ENCODE data around the gene ATOX1. TPM values are rescaled to one million over a fixed set of nuclear protein-coding genes. Genes with fewer than 3 reads are reported as not detected.

The ATOX1 gene
- total and polyA plus RNA-seq, 2 of the 8 experiments (the other 6 are each of a cell fraction or from before 2014, with no cell fraction given): 79.9 to 232 TPM

GRCh38 chr5:151708126-151708525, 50.3 kb downstream of the ATOX1 start:
- no peak overlapping the region for H3K56ac ChIP-seq (replicated peaks; ENCODE audit: insufficient read length, low read depth, low read length)
- TF ChIP-seq SIX5 (IDR thresholded peaks at IDR 0.05; ENCODE audit: low read depth, low read length) (no peak), TCF12 (IDR thresholded peaks at IDR 0.05; ENCODE audit: low read depth, low read length) (no peak), KDM4A (IDR thresholded peaks at IDR 0.05; ENCODE audit: low read depth, low read length, severe bottlenecking) (no peak), EP300 (IDR thresholded peaks at IDR 0.05; ENCODE audit: borderline replicate concordance in 1 of 2, low read depth in 2 of 2, low read length in 2 of 2) (no peak)
- H2BK120ac ChIP-seq (replicated peaks; ENCODE audit: low read depth, low read length): no peak overlapping the region
- CTCF ChIA-PET (ENCODE audit: partially characterized antibody): interaction anchor here (0.9 to 6.3 kb wide), 9 partner anchors 12 to 56 kb away, joined by 3 to 53 read pairs (median 7); no protein-coding TSS in a partner anchor
- 0 out of 2 replicates have a peak overlapping the region, but pooled peaks have one; percentile 29 for H2AFZ ChIP-seq (ENCODE audit: low read length)
- no peaks in the 10 kb centered on the region for H3K79me2 ChIP-seq (ENCODE audit: control insufficient read depth in 1 of 2, insufficient read depth in 2 of 2, low read length in 2 of 2)
- H3K9ac ChIP-seq (replicated peaks in 1 of 4; ENCODE audit: extremely low read depth in 1 of 4, low read depth in 3 of 4, low read length in 3 of 4): no peak overlapping the region
- no peak overlapping the region for H3K14ac ChIP-seq (ENCODE audit: insufficient read length)
- H4K91ac ChIP-seq (replicated peaks; ENCODE audit: insufficient read length, low read length): no peak overlapping the region
- no peak overlapping the region for H3K27ac ChIP-seq (ENCODE audit: low read depth, low read length)
- H3K79me1 ChIP-seq (ENCODE audit: low read depth, low read length): no peaks in the 10 kb centered on the region
- H3K36me3 ChIP-seq (ENCODE audit: control insufficient read depth in 2 of 4, insufficient read depth in 4 of 4, low read length in 3 of 4): no peaks in the 10 kb centered on the region
- no peak overlapping the region for H3K23ac ChIP-seq (ENCODE audit: insufficient read length)
- FAIRE-seq: no peak
- no peaks in the 10 kb centered on the region for H3K4me1 ChIP-seq (replicated peaks in 1 of 4; ENCODE audit: control insufficient read depth in 3 of 4, insufficient read depth in 4 of 4, low read length in 3 of 4)
- no peak overlapping the region for H4K8ac ChIP-seq (ENCODE audit: extremely low read depth, insufficient read depth, low read length)
- no peak overlapping the region for H4K5ac ChIP-seq (ENCODE audit: insufficient read length, low read depth, low read length)
- no peak overlapping the region for H2BK15ac ChIP-seq (ENCODE audit: low read length)
- no peak overlapping the region for H2AK5ac ChIP-seq (ENCODE audit: low read depth, low read length)
- no peaks in the 10 kb centered on the region for H3K23me2 ChIP-seq (ENCODE audit: low read depth, low read length)
- no peaks in the 10 kb centered on the region for H3K9me3 ChIP-seq (ENCODE audit: insufficient read depth in 2 of 2, low read depth in 1 of 2, low read length in 1 of 2)
- H3K18ac ChIP-seq (ENCODE audit: extremely low read depth, low read length): no peak overlapping the region
- no peak for DNase-seq (ENCODE audit: low read depth in 1 of 2, low spot score in 2 of 2)
- no peak overlapping the region for H3K4me3 ChIP-seq (ENCODE audit: extremely low read depth in 1 of 4, insufficient read depth in 2 of 4, low read depth in 3 of 4, low read length in 4 of 4)
- H3K27me3 ChIP-seq (replicated peaks in 1 of 4; ENCODE audit: control insufficient read depth in 3 of 4, extremely low read depth in 1 of 4, insufficient read depth in 3 of 4, low read length in 3 of 4): peaks cover 0 to 1% (median 0%) of the 10 kb centered on the region in 4 experiments; a peak in 1 of 7 replicates
- no peak overlapping the region for H3K4me2 ChIP-seq (ENCODE audit: insufficient read depth in 1 of 2, low read depth in 2 of 2, low read length in 2 of 2)
- H3K4ac ChIP-seq (replicated peaks; ENCODE audit: insufficient read length, low read depth, low read length): no peak overlapping the region
- H4K20me1 ChIP-seq (replicated peaks in 1 of 2; ENCODE audit: control insufficient read depth in 1 of 2, insufficient read depth in 2 of 2, low read length in 2 of 2): no peaks in the 10 kb centered on the region
- POLR2A ChIA-PET (ENCODE audit: partially characterized antibody): interaction anchor here (1.0 to 1.9 kb wide), 5 partner anchors 9 to 64 kb away, joined by 3 to 8 read pairs (median 3); partner anchors contain the start of gene SPARC
- no peak overlapping the region for H2BK5ac ChIP-seq (ENCODE audit: low read depth, low read length)
- H2BK20ac ChIP-seq (ENCODE audit: low read length): no peak overlapping the region
- no peak overlapping the region for H2BK12ac ChIP-seq (ENCODE audit: low read depth, low read length)

Measured in H1 (cell line).